HepG2 (cell line): Measurements from ENCODE around the gene TRIM7. TPM values are rescaled to one million over a fixed set of nuclear protein-coding genes. Genes with fewer than 3 reads are reported as not detected.

ENCODE experiments used
- DMAP1 ChIP-seq: IDR thresholded peaks from 2 replicates; pipeline ENCODE4 v1.6.1; 2016
- ETV5 ChIP-seq: IDR thresholded peaks from 2 replicates; pipeline ENCODE4 v1.6.1; 2018; ENCODE audit warnings: missing biosample characterization, missing genetic modification reagents, inconsistent platforms, borderline replicate concordance
- KLF16 ChIP-seq, 2 experiments: sonication (generic) in 1 of 2; formaldehyde crosslinking in 1 of 2; IDR thresholded peaks; 2 replicates each; pipeline versions ENCODE4 v1.6.1 to v1.8.0; 2016 to 2023; ENCODE audit warnings: missing genetic modification reagents in 2 of 2, missing compliant biosample characterization in 1 of 2
- POLR2AphosphoS2 ChIP-seq: IDR thresholded peaks from 2 replicates; pipeline ENCODE4 v1.6.1; 2011; ENCODE audit warnings: low read depth, low read length, improper control_type of control experiment
- ZNF230 ChIP-seq: sonication (generic); formaldehyde crosslinking; IDR thresholded peaks from 2 replicates; pipeline ENCODE4 v1.4.0; 2020; ENCODE audit warnings: mild to moderate bottlenecking, missing genetic modification reagents
- ZNF431 ChIP-seq: sonication (generic); formaldehyde crosslinking; IDR thresholded peaks from 2 replicates; pipeline ENCODE4 v1.9.0; 2022; ENCODE audit warnings: missing genetic modification reagents, low read depth, mild to moderate bottlenecking, borderline replicate concordance
- ZNF451 ChIP-seq: sonication (generic); formaldehyde crosslinking; IDR thresholded peaks from 2 replicates; pipeline ENCODE4 v1.5.0; 2020; ENCODE audit warnings: mild to moderate bottlenecking, missing genetic modification reagents
- ZNF672 ChIP-seq: sonication (generic); formaldehyde crosslinking; IDR thresholded peaks from 2 replicates; pipeline ENCODE4 v1.8.1; 2022; ENCODE audit warnings: missing genetic modification reagents
- ZNF7 ChIP-seq: IDR thresholded peaks from 2 replicates; pipeline ENCODE4 v1.6.1; 2016; ENCODE audit warnings: missing biosample characterization, missing genetic modification reagents
- ZNF772 ChIP-seq: sonication (generic); formaldehyde crosslinking; IDR thresholded peaks from 2 replicates; pipeline ENCODE4 v1.5.0; 2020; ENCODE audit warnings: mild to moderate bottlenecking, missing genetic modification reagents
- ZSCAN29 ChIP-seq: sonication (generic); formaldehyde crosslinking; conservative IDR thresholded peaks from 2 replicates; pipeline ENCODE4 v1.4.0; 2020; ENCODE audit warnings: mild to moderate bottlenecking, missing genetic modification reagents
- polyA plus RNA-seq, 8 experiments: library from polyadenylated mRNA; depleted of rRNA in 3 of 8; stranded (reverse) in 7 of 8; unstranded in 1 of 8; fragments of >200 nt; fragmentation: Illumina TruSeq in 4 of 8; extraction: Trizol in 4 of 8; gene quantifications; 2 replicates each; pipeline versions ENCODE4 v1.2.1 to v1.2.3, GENCODE V29; 2011 to 2016; ENCODE audit warnings: low read depth in 4 of 8, missing spikeins in 1 of 8, mixed read lengths in 1 of 8; ENCODE audit not compliant: insufficient read depth in 1 of 8
- total RNA-seq, 5 experiments: library from RNA; depleted of rRNA; stranded (reverse); fragments of >200 nt; fragmentation: Illumina TruSeq; extraction: Trizol; gene quantifications; 2 replicates each; pipeline ENCODE4 v1.2.3, GENCODE V29; 2016; ENCODE audit warnings: low read depth in 1 of 5
- TF ChIP-seq, protein P1 (sequence below): sonication (generic); formaldehyde crosslinking; IDR thresholded peaks from 2 replicates; pipeline ENCODE4 v1.8.0; 2022; ENCODE audit warnings: missing genetic modification reagents, mild to moderate bottlenecking, inconsistent platforms, borderline replicate concordance
- TF ChIP-seq, protein P2 (sequence below): sonication (generic); formaldehyde crosslinking; IDR thresholded peaks from 2 replicates; pipeline ENCODE4 v1.8.0; 2022; ENCODE audit warnings: missing genetic modification reagents, low read depth, mild to moderate bottlenecking, borderline replicate concordance
- TF ChIP-seq, protein P3 (sequence below): sonication (generic); formaldehyde crosslinking; IDR thresholded peaks from 2 replicates; pipeline ENCODE4 v1.4.0; 2020; ENCODE audit warnings: low read depth, mild to moderate bottlenecking, missing genetic modification reagents
- TF ChIP-seq, protein P4 (sequence below): sonication (generic); formaldehyde crosslinking; IDR thresholded peaks from 2 replicates; pipeline ENCODE4 v1.5.1; 2020; ENCODE audit warnings: mild to moderate bottlenecking, missing genetic modification reagents, moderate library complexity

Gene TRIM7
- total and polyA plus RNA-seq, 2 of the 13 experiments (the other 11 are each of a cell fraction or from before 2014, with no cell fraction given) = 0.13 TPM; not detected in 1

DNA sequence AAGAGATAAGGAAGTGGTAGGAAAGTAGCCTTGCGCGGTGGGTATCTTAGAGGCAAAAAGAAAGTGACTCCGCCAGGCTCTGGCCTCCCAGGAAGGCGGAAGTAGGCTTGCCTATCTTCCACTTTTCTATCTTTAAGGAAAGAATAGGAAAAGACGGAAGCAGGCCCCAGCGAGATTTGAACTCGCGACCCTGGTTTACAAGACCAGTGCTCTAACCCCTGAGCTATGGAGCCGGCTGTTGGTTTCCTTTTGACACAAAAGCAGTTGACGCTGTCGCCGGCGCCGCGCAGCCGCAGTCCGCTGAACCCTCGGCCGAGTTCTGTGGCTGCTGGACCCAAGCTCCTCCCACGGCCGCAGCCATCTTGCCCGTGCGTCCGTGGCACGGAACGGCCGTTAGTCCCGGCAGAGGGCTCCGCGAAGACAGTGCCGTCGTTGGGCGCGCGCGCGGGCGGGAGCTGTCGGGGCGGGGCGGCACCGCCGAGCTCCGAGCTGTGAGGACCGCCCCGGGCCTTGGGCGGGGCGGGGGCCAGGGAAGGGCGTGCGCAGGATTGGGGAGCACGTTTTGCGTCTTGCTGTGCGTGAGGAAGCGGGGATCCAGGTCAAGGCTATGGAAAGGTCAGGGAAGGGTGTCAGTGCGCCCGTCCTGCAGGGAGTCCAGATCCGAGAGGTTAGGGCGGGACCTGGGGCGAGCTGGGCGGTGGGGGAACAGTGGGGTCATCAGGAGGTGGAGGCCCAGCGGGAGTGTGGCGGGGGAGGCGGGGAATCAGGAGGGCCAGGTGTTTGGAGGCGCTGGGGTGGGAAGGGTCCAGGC is 13.3 kb downstream of the TRIM7 start (continued):
- TF ChIP-seq DMAP1 (CRISPR knock-in tag) (no peak; the same call in none of the 2 replicates), ZNF230 (CRISPR knock-in tag) (no peak; the same call in 1 of the 2 replicates), ZNF772 (CRISPR knock-in tag) (peak; percentile 81), ZNF431 (CRISPR knock-in tag) (peak; percentile 64), ZNF7 (no peak), KLF16 (CRISPR knock-in tag; IDR thresholded peaks at IDR 0.05) (peak in 1 of 2 experiments; percentile 89; a peak in 2 of 4 replicates), ZNF672 (0 out of 2 replicates have a peak, but pooled peaks have one; percentile 38), ZSCAN29 (CRISPR knock-in tag) (peak; percentile 78), ZNF451 (CRISPR knock-in tag) (peak; percentile 66; the same call in 1 of the 2 replicates), POLR2AphosphoS2 (no peak), ETV5 (CRISPR knock-in tag) (peak; percentile 42; the same call in 1 of the 2 replicates)
- TF ChIP-seq, protein P1, sequence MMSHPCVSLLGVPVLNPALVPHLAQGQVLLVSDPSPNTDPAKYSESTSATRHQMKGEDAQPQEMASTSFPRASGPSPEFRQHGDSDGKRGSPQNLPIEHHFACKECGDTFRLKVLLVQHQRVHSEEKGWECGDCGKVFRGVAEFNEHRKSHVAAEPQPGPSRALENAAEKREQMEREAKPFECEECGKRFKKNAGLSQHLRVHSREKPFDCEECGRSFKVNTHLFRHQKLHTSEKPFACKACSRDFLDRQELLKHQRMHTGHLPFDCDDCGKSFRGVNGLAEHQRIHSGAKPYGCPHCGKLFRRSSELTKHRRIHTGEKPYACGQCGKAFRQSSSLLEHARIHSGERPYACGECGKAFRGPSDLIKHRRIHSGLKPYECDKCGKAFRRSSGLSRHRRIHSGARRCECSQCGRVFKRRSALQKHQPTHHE (CRISPR knock-in tag) = no peak
- TF ChIP-seq, protein P2, sequence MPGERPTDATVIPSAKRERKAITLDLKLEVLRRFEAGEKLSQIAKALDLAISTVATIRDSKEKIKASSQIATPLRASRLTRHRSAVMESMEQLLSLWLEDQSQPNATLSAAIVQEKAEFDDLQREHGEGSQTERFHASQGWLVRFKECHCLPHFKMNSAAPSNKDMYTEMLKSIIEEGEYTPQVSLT (CRISPR knock-in tag) = no peak
- TF ChIP-seq, protein P3, sequence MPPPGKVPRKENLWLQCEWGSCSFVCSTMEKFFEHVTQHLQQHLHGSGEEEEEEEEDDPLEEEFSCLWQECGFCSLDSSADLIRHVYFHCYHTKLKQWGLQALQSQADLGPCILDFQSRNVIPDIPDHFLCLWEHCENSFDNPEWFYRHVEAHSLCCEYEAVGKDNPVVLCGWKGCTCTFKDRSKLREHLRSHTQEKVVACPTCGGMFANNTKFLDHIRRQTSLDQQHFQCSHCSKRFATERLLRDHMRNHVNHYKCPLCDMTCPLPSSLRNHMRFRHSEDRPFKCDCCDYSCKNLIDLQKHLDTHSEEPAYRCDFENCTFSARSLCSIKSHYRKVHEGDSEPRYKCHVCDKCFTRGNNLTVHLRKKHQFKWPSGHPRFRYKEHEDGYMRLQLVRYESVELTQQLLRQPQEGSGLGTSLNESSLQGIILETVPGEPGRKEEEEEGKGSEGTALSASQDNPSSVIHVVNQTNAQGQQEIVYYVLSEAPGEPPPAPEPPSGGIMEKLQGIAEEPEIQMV (CRISPR knock-in tag) = peak; percentile 86; the same call in 1 of the 2 replicates
- TF ChIP-seq, protein P4, sequence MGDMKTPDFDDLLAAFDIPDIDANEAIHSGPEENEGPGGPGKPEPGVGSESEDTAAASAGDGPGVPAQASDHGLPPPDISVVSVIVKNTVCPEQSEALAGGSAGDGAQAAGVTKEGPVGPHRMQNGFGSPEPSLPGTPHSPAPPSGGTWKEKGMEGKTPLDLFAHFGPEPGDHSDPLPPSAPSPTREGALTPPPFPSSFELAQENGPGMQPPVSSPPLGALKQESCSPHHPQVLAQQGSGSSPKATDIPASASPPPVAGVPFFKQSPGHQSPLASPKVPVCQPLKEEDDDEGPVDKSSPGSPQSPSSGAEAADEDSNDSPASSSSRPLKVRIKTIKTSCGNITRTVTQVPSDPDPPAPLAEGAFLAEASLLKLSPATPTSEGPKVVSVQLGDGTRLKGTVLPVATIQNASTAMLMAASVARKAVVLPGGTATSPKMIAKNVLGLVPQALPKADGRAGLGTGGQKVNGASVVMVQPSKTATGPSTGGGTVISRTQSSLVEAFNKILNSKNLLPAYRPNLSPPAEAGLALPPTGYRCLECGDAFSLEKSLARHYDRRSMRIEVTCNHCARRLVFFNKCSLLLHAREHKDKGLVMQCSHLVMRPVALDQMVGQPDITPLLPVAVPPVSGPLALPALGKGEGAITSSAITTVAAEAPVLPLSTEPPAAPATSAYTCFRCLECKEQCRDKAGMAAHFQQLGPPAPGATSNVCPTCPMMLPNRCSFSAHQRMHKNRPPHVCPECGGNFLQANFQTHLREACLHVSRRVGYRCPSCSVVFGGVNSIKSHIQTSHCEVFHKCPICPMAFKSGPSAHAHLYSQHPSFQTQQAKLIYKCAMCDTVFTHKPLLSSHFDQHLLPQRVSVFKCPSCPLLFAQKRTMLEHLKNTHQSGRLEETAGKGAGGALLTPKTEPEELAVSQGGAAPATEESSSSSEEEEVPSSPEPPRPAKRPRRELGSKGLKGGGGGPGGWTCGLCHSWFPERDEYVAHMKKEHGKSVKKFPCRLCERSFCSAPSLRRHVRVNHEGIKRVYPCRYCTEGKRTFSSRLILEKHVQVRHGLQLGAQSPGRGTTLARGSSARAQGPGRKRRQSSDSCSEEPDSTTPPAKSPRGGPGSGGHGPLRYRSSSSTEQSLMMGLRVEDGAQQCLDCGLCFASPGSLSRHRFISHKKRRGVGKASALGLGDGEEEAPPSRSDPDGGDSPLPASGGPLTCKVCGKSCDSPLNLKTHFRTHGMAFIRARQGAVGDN (CRISPR knock-in tag) = peak; percentile 86
